Measurements from ENCODE around the gene ARHGEF28.
A peak's percentile ranks its signal among the peaks of the same experiment; 100 is the strongest.

ARHGEF28 gene

DNA sequence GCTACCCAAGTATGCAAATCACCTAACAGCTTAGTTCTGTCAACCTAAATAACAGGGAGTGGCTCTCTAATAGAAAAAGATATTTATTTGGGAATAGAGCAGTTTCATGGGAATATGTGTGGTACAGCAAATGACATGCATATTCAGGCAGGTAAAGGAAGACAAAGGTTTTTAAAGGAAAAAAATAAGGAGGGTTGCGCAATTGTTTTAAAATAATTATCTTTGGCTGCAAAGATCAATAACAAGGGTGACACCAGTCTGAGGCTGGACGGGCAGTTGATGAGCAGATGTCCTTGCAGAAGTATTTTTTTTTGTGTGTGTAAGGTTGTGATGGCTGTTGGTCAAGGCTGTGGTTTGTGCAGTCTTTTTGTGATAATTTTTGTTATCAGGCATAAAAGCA lies 332.0 kb downstream of the ARHGEF28 start:
- no peak overlapping the region for H3K4me3 ChIP-seq (replicated peaks; ENCODE audit: insufficient read depth, low read length)
- no peaks in the 10 kb centered on the region for H3K27me3 ChIP-seq (ENCODE audit: insufficient read depth, poor library complexity, severe bottlenecking)
- DNase-seq (ENCODE audit: low read depth in 1 of 2, low spot score in 1 of 2), result no peak
- H3K27ac ChIP-seq (replicated peaks), result no peak overlapping the region
- TF ChIP-seq, protein P1, sequence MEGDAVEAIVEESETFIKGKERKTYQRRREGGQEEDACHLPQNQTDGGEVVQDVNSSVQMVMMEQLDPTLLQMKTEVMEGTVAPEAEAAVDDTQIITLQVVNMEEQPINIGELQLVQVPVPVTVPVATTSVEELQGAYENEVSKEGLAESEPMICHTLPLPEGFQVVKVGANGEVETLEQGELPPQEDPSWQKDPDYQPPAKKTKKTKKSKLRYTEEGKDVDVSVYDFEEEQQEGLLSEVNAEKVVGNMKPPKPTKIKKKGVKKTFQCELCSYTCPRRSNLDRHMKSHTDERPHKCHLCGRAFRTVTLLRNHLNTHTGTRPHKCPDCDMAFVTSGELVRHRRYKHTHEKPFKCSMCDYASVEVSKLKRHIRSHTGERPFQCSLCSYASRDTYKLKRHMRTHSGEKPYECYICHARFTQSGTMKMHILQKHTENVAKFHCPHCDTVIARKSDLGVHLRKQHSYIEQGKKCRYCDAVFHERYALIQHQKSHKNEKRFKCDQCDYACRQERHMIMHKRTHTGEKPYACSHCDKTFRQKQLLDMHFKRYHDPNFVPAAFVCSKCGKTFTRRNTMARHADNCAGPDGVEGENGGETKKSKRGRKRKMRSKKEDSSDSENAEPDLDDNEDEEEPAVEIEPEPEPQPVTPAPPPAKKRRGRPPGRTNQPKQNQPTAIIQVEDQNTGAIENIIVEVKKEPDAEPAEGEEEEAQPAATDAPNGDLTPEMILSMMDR (IDR thresholded peaks at IDR 0.05; ENCODE audit: insufficient read depth, low read length), result no peak
- TF ChIP-seq GABPA (IDR thresholded peaks at IDR 0.05; ENCODE audit: low read depth) (no peak), SPI1 (IDR thresholded peaks at IDR 0.05; ENCODE audit: borderline replicate concordance, low read depth) (no peak), POLR2AphosphoS5 (IDR thresholded peaks at IDR 0.05; ENCODE audit: low read depth) (no peak)
- TF ChIP-seq, protein P2, sequence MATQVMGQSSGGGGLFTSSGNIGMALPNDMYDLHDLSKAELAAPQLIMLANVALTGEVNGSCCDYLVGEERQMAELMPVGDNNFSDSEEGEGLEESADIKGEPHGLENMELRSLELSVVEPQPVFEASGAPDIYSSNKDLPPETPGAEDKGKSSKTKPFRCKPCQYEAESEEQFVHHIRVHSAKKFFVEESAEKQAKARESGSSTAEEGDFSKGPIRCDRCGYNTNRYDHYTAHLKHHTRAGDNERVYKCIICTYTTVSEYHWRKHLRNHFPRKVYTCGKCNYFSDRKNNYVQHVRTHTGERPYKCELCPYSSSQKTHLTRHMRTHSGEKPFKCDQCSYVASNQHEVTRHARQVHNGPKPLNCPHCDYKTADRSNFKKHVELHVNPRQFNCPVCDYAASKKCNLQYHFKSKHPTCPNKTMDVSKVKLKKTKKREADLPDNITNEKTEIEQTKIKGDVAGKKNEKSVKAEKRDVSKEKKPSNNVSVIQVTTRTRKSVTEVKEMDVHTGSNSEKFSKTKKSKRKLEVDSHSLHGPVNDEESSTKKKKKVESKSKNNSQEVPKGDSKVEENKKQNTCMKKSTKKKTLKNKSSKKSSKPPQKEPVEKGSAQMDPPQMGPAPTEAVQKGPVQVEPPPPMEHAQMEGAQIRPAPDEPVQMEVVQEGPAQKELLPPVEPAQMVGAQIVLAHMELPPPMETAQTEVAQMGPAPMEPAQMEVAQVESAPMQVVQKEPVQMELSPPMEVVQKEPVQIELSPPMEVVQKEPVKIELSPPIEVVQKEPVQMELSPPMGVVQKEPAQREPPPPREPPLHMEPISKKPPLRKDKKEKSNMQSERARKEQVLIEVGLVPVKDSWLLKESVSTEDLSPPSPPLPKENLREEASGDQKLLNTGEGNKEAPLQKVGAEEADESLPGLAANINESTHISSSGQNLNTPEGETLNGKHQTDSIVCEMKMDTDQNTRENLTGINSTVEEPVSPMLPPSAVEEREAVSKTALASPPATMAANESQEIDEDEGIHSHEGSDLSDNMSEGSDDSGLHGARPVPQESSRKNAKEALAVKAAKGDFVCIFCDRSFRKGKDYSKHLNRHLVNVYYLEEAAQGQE (IDR thresholded peaks at IDR 0.05; ENCODE audit: insufficient replicate concordance, low read depth), result no peak

DNA sequence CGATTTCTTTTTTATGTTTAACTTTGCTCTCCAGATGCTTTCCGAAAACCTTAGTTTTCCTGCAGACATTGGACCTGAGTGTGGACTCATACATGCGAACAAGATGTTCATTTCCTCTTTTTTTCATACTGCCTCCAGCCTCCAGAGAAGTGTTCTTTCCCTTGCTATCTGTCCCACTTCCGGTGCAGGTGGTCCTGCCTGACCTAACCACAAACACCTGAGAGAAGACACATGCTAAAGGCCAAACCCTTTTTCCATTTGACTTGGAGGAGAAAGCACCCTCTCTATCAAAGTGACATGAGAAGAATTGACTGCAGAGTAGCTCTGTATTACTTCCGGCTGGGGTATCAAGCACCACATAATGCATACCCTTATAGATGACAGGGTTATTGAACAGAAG lies 334.0 kb downstream of the ARHGEF28 start:
- H3K4me3 ChIP-seq (replicated peaks; ENCODE audit: insufficient read depth, low read length), result no peak overlapping the region

DNA sequence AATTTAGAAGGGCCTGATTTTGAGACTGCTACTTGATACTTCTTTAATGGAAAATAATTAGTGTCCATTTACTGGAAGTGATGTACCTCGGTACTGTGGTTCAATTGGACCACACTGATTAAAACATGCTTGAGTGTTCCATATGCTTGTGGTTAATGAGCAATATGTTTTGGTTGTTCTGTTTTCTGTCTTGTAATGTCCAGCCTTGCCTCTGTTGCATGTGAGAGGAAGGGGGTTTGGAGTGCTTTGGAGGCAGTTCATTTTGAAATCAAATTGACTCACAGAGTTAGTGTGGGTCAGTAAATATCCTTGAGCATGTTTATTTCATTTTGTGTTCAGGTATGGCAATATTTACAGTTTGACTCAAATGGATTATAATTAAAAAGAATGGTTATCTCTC lies 334.4 kb downstream of the ARHGEF28 start:
- Histone ChIP-seq H3K4me3 (replicated peaks; ENCODE audit: insufficient read depth, low read length) (no peak overlapping the region), H3K27me3 (ENCODE audit: insufficient read depth, poor library complexity, severe bottlenecking) (no peaks in the 10 kb centered on the region), H3K27ac (replicated peaks) (no peak overlapping the region)
- DNase-seq (ENCODE audit: low read depth in 1 of 2, low spot score in 1 of 2), result no peak
- TF ChIP-seq, protein P2 (IDR thresholded peaks at IDR 0.05; ENCODE audit: insufficient replicate concordance, low read depth), result no peak
- no peak for TF ChIP-seq GABPA (IDR thresholded peaks at IDR 0.05; ENCODE audit: low read depth)
- TF ChIP-seq, protein P1 (IDR thresholded peaks at IDR 0.05; ENCODE audit: insufficient read depth, low read length), result no peak
- no peak for TF ChIP-seq SPI1 (IDR thresholded peaks at IDR 0.05; ENCODE audit: borderline replicate concordance, low read depth)
- no peak for TF ChIP-seq POLR2AphosphoS5 (IDR thresholded peaks at IDR 0.05; ENCODE audit: low read depth)

More for the DNA sequence above, 334.0 kb downstream of the ARHGEF28 start:
- TF ChIP-seq, protein P1 (IDR thresholded peaks at IDR 0.05; ENCODE audit: insufficient read depth, low read length), result no peak
- TF ChIP-seq, protein P2 (IDR thresholded peaks at IDR 0.05; ENCODE audit: insufficient replicate concordance, low read depth), result no peak
- TF ChIP-seq GABPA (IDR thresholded peaks at IDR 0.05; ENCODE audit: low read depth) (no peak), SPI1 (IDR thresholded peaks at IDR 0.05; ENCODE audit: borderline replicate concordance, low read depth) (peak; percentile 29; the same call in 1 of the 2 replicates)
- no peak overlapping the region for H3K27ac ChIP-seq (replicated peaks)
- no peaks in the 10 kb centered on the region for H3K27me3 ChIP-seq (ENCODE audit: insufficient read depth, poor library complexity, severe bottlenecking)
- DNase-seq (ENCODE audit: low read depth in 1 of 2, low spot score in 1 of 2), result no peak

Measured in HL-60 (cell line).